Progenitor cell of endocrine pancreas (in vitro differentiated cells): ENCODE measurements around the gene ZNF70. TPM values are rescaled to one million over a fixed set of nuclear protein-coding genes. Genes with fewer than 3 reads are reported as not detected.
A peak's percentile ranks its signal among the peaks of the same experiment; 100 is the strongest.

Experiments used
- DNase-seq: peaks from one replicate; pipeline ENCODE4 v3.0.0; 2021; ENCODE audit warnings: low spot score; ENCODE audit not compliant: unreplicated experiment
- H3K27ac Mint-ChIP-seq: 2 replicates; pipeline ENCODE4 v1.8.0; 2021; ENCODE audit warnings: mild to moderate bottlenecking, moderate library complexity, mixed read lengths
- H3K27me3 Mint-ChIP-seq: 2 replicates; pipeline ENCODE4 v1.8.0; 2021; ENCODE audit warnings: mixed read lengths
- H3K36me3 Mint-ChIP-seq: 2 replicates; pipeline ENCODE4 v1.8.0; 2022; ENCODE audit warnings: mixed read lengths; ENCODE audit not compliant: insufficient read depth
- H3K4me1 Mint-ChIP-seq: 2 replicates; pipeline ENCODE4 v1.8.0; 2021; ENCODE audit warnings: low read depth, mixed read lengths
- H3K4me3 Mint-ChIP-seq: 2 replicates; pipeline ENCODE4 v1.8.0; 2021; ENCODE audit warnings: low read depth, mild to moderate bottlenecking, moderate library complexity, mixed read lengths
- H3K9me3 Mint-ChIP-seq: 2 replicates; pipeline ENCODE4 v1.8.0; 2021; ENCODE audit warnings: low read depth, mixed read lengths
- CTCF ChIP-seq: fragments of 200-600 bp; sonication (generic); IDR thresholded peaks from one replicate; pipeline ENCODE4 v1.5.0; 2021; ENCODE audit warnings: antibody characterized with exemption, mild to moderate bottlenecking; ENCODE audit not compliant: unreplicated experiment
- total RNA-seq: library from RNA; stranded (reverse); gene quantifications from 2 replicates; pipeline ENCODE4 v1.2.1, GENCODE V29; 2021

The ZNF70 gene
- total RNA-seq, 1 donor from 2014 or later: 9.8 TPM

DNA sequence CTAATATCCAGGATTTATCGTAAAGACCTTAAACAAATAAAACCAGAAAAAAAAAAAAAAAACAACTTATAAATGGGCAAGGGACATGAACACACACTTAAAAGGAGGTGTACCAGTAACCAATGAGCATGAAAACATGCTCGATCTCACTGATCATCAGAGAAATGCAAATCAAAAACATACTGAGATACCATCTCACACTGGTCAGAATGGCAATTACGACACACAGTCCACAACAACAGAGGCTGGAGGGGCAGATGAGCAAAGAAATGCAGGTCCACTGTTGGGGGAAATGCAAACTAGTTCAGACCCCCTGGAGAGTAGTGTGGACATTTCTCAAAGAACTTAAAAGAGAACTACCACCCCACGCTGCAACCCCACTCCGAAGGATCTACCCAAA lies 46.9 kb downstream of the ZNF70 start:
- H3K4me3 Mint-ChIP-seq: no peak overlapping the region
- no peak overlapping the region for H3K27ac Mint-ChIP-seq
- no peak for DNase-seq
- no peak for TF ChIP-seq CTCF
- no peaks in the 10 kb centered on the region for H3K9me3 Mint-ChIP-seq
- no peaks in the 10 kb centered on the region for H3K27me3 Mint-ChIP-seq
- H3K36me3 Mint-ChIP-seq: peaks cover 51% of the 10 kb centered on the region
- H3K4me1 Mint-ChIP-seq: peaks cover 3% of the 10 kb centered on the region

GRCh38 chr22:23700706-23701105 lies 50.2 kb downstream of the ZNF70 start:
- H3K4me3 Mint-ChIP-seq: no peak overlapping the region
- no peaks in the 10 kb centered on the region for H3K27me3 Mint-ChIP-seq
- H3K9me3 Mint-ChIP-seq: no peaks in the 10 kb centered on the region
- no peak for TF ChIP-seq CTCF
- H3K36me3 Mint-ChIP-seq: peaks cover 36% of the 10 kb centered on the region
- no peak for DNase-seq
- peaks cover 3% of the 10 kb centered on the region for H3K4me1 Mint-ChIP-seq
- peak overlapping the region; percentile 30 for H3K27ac Mint-ChIP-seq

- TF ChIP-seq CTCF: no peak
- H3K4me3 Mint-ChIP-seq: no peak overlapping the region
- no peak for DNase-seq
- peaks cover 3% of the 10 kb centered on the region for H3K4me1 Mint-ChIP-seq
- no peak overlapping the region for H3K27ac Mint-ChIP-seq
- no peaks in the 10 kb centered on the region for H3K27me3 Mint-ChIP-seq
- peaks cover 26% of the 10 kb centered on the region for H3K36me3 Mint-ChIP-seq
- H3K9me3 Mint-ChIP-seq: no peaks in the 10 kb centered on the region
Measured at GRCh38 chr22:23698673-23699235, 52.2 kb downstream of the ZNF70 start.

- peaks cover 3% of the 10 kb centered on the region for H3K4me1 Mint-ChIP-seq
- H3K4me3 Mint-ChIP-seq: no peak overlapping the region
- H3K9me3 Mint-ChIP-seq: no peaks in the 10 kb centered on the region
- peaks cover 25% of the 10 kb centered on the region for H3K36me3 Mint-ChIP-seq
- no peak overlapping the region for H3K27ac Mint-ChIP-seq
- TF ChIP-seq CTCF: no peak
- no peak for DNase-seq
- H3K27me3 Mint-ChIP-seq: no peaks in the 10 kb centered on the region
Measured at GRCh38 chr22:23698094-23698493, 52.8 kb downstream of the ZNF70 start.

- Mint-ChIP-seq H3K4me3 (no peak overlapping the region), H3K9me3 (no peaks in the 10 kb centered on the region), H3K36me3 (peaks cover 29% of the 10 kb centered on the region), H3K4me1 (peaks cover 3% of the 10 kb centered on the region), H3K27me3 (no peaks in the 10 kb centered on the region), H3K27ac (no peak overlapping the region)
- no peak for DNase-seq
- TF ChIP-seq CTCF: no peak
Measured at GRCh38 chr22:23697031-23697970, 53.6 kb downstream of the ZNF70 start.
